NCI-H748 treated with DMSO at 0.1 percent for 48 hours (cell line): ENCODE measurements around the gene SH3BP5L.
"Not testable (repeated sequence)": the region's sequence is repeated elsewhere in the genome, so short reads cannot be mapped to it uniquely, and the experiment has no call there.

Experiments used
- DNase-seq: peaks from one replicate; lab custom pipeline; 2025; lab: John Stamatoyannopoulos, UW

SH3BP5L gene

GRCh38 chr1:248850536-248851251 is 25.0 kb upstream of the SH3BP5L start:
- DNase-seq, result no peak

- no peak for DNase-seq
Measured at GRCh38 chr1:248850124-248850523, 24.4 kb upstream of the SH3BP5L start.

DNA sequence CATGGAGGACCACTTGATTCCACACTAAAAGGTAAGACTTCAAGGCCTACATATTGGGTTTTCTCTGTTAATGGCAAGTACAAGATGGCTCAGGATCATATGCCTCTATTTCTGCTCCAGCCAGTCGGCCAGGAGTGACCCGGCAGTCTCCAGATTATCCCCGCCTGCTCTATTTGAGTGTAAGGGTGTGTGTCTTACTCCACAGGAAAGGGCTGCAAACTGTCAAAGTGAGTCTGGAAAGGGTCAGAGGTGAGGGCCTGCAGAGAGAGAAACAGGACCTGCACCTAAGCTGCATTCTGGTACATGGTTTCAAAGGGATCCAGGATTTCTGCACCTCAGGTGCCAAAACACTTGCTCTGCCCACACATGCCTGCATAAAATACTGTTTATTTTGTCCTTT is 23.9 kb upstream of the SH3BP5L start:
- no peak for DNase-seq

DNA sequence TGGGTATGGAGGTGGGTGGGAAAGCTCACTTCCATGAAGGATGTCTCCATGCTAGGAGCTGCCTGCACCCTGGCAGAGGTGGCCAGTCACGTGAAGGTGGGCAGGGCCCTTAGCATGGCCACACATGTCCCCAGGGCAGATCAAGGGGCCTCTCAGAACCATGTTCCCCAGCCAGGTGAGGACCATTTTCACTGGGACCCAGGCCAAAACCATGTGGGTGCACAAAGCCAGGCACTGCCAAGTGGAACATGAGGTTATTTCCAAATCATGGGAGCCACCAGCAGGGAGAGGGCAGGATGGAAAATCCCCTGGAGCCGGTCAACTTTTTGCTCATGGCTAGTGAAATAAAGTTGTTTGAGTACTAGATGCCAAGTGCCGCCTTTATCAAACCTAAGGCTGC is 23.4 kb upstream of the SH3BP5L start:
- DNase-seq, result no peak

GRCh38 chr1:248848602-248849001 is 22.9 kb upstream of the SH3BP5L start:
- DNase-seq, result no peak

- DNase-seq, result no peak
Measured at GRCh38 chr1:248847956-248848561, 22.3 kb upstream of the SH3BP5L start.

DNA sequence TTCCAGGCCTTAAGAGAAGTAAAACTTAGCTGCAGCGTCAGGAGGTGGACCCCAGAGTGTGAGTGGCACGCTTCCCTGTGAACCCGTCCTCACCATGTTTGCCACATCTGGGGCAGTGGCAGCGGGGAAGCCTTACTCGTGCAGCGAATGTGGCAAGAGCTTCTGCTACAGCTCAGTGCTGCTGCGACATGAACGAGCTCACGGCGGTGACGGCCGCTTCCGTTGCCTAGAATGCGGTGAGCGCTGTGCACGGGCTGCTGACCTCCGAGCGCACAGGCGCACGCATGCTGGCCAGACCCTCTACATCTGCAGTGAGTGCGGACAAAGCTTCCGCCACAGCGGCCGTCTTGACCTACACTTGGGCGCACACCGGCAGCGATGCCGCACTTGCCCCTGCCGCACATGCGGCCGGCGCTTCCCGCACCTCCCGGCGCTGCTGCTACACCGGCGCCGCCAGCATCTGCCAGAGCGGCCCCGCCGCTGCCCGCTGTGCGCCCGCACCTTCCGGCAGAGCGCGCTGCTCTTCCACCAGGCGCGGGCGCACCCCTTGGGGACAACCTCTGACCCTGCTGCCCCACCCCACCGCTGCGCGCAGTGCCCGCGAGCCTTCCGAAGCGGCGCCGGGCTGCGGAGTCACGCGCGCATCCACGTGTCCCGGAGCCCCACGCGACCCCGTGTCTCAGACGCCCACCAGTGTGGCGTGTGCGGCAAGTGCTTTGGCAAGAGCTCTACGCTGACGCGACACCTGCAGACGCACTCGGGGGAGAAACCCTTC is 21.7 kb upstream of the SH3BP5L start:
- no peak for DNase-seq

GRCh38 chr1:248844526-248844925 is 18.8 kb upstream of the SH3BP5L start:
- DNase-seq, result no peak

DNA sequence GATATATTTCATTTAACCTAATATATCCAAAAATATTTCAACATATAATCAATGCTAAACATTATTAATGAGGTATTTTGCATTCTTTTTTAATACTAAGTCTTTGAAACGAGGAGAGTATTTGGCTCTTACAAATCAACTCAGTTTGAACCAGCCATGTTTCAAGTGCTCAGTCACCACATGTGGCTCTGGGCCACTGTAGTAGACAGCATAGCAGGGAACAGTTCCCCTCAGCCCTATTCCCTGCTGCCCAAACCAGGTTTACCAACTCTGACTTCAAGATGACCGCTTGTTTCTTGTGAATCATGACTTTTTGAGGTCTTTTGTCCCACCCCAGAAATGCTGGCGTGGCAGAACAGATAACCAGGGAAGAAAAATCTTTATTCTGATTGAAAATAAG is 18.0 kb upstream of the SH3BP5L start:
- DNase-seq, result no peak

- no peak for DNase-seq
Measured at GRCh38 chr1:248842781-248843331, 17.1 kb upstream of the SH3BP5L start.

DNA sequence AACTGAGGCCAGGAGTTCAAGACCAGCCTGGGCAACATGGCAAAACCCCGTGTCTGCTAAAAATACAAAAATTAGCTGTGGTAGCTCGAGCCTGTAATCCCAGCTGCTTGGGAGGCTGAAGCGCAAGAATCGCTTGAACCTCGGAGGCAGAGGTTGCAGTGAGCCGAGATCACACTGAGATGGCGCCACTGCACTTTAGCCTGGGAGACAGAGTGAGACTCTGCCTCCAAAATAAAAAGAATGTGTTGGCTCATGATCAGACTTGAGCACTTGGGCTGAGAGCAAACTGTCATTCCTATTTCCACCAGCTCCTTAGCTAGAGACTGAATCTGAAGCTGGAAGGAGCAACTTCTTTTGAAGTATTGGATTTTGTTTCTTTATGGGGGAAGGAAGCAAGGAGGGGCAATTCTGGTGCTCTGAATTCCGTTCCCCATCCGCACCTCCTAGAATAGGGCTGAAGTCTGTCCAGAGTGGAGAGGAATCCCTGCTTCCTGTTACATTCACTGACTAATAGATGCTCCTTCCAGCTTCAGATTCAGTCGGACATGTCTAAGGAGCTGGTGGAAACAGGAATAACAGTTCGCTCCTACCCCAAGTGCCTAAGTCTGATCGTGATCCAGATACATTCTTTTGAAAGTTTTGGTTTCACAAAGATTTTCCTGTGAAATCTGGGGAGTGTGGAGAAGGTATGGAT is 16.1 kb upstream of the SH3BP5L start:
- DNase-seq, result no peak

GRCh38 chr1:248840946-248841345 is 15.2 kb upstream of the SH3BP5L start:
- DNase-seq, result no peak

DNA sequence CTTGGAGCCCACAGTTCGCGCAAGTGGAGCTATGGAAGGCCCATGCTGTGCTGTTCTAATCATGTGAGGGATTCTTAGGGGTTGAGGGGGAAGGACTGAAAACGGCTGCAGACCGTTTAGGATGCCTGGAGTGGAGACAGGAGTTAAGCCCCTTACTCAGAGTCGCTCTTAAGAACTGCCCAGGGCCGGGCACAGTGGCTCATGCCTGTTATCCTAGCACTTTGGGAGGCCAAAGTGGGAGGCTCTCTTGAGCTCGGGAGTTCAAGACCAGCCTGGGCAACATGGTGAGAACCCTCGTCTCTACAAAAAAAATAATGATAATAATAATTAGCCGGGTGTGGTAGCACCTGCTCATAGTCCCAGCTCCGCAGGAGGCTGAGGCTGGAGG is 13.4 kb upstream of the SH3BP5L start:
- DNase-seq, result no peak

DNA sequence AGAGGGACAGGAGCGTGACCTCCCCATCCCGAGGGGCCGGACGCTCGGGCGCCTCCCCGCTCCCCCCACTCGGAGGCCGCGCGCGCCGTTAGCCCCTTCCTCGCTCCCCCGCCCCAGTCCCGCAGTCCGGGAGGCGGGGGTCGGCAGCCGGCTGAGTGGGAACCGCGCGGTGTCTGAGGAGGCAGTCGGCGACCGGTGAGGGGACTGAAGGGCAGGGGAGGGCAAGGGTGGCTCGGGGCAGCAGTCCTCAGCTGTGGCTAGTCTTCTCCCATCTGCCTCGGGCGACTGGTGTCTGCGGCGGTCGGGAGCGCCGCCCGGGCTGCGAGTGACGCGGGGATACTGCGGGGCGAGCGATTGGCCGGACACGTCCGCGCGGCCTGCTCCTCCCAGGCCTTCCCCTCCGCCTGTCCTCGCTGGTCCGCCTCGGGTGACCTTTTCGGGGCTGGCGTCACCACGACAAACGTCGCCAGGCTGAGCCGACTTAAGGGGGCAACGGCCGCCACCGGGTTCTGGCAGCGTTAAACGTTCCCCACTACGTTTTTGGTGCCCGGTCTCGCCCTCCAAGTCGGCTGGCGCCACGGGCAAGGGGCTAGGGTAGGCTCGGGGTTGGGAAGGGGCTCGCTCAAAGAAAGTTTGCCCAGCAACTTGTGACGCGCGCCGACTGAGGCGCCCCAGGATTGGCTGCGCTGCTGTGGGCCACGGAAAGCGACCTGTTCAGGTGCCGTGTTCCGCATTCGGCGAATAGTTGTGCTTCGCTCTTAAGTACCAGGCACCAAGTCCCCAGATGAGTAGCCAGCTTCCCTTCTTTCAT is 12.8 kb upstream of the SH3BP5L start:
- DNase-seq, result peak; percentile 70

GRCh38 chr1:248837781-248838356 is 12.2 kb upstream of the SH3BP5L start, which contains the start of gene ZNF672:
Gene ZNF672 (plus strand): TSS chr1:248838224. CDS start chr1:248847275, 9,051 bp downstream.
- DNase-seq, result peak; percentile 88

DNA sequence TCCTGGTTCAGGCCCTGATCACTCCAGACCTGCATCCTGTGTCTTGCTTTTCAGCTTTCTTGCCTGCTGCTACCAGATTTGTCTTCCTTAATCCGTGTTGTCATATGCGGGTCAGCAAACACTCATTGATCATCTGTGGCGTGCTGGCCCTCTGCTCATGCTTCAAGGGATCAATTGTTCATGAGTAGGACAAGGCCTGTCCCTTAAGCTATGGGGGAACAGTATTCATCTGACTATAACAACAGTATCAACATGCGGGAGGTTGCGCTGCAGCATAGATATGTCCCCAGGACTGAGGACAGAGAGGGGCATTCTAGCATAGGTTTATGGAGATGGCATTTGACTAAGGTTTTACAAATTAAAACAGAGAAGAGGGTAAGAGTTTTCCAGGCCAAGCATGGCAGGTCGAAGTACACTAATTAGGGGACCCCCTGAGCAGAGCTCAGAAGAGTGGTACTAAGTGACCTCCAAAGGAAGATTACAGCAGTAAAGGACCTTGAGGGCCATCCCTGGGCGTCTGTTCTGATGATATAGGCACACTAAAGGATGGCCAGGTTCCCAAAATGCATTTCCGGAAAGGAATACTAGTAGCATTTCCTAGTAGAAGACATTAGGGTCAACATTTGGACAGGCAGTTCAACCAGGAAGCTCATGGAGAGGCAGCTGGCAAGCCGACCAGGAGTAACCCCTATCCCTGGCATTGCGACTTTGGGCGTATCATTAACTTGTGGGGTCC is 11.5 kb upstream of the SH3BP5L start:
- no peak for DNase-seq

GRCh38 chr1:248834343-248834940 is 8.7 kb upstream of the SH3BP5L start:
- no peak for DNase-seq

DNA sequence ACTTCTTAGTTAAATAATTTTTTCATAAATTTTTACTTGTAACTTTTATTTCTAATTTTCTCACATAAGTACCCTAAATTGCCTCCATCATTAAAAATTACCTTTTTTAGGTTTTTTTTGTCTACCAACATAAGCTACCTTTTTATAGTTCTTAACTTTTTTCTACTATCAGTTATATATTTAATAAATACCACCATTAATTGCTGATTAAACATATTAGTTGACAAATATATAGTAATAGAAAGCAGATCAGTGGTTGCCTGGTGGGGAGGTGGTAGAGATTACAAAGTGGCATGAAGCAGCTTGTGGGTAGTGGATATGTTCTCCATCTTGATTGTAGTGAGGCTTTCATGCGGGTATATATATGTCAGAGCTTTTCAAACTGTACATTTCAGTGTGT is 6.1 kb upstream of the SH3BP5L start:
- DNase-seq, result no peak

- not testable (repeated sequence) for DNase-seq
Measured at GRCh38 chr1:248830718-248831017, 5.0 kb upstream of the SH3BP5L start.

- DNase-seq, result no peak
Measured at GRCh38 chr1:248828845-248829244, 3.1 kb upstream of the SH3BP5L start.
